ENCODE data around the gene SEMA4D.
A peak's percentile ranks its signal among the peaks of the same experiment; 100 is the strongest.
"Not testable (repeated sequence)": the region's sequence is repeated elsewhere in the genome, so short reads cannot be mapped to it uniquely, and the experiment has no call there.

Gene SEMA4D

GRCh38 chr9:89380437-89381307 lies 117.2 kb downstream of the SEMA4D start:
- DNase-seq, result no peak

GRCh38 chr9:89379508-89380115 lies 118.3 kb downstream of the SEMA4D start:
- DNase-seq, result no peak

- no peak for DNase-seq
Observed at GRCh38 chr9:89379031-89379430, 118.9 kb downstream of the SEMA4D start.

GRCh38 chr9:89378541-89378940 lies 119.4 kb downstream of the SEMA4D start:
- DNase-seq, result no peak

- DNase-seq, result no peak
Observed at GRCh38 chr9:89377411-89377810, 120.5 kb downstream of the SEMA4D start.

- DNase-seq, result no peak
Observed at GRCh38 chr9:89376741-89377351, 121.1 kb downstream of the SEMA4D start.

- DNase-seq, result no peak
Observed at GRCh38 chr9:89376286-89376685, 121.6 kb downstream of the SEMA4D start.

- DNase-seq, result no peak
Observed at GRCh38 chr9:89375191-89375760, 122.6 kb downstream of the SEMA4D start.

GRCh38 chr9:89374176-89374575 lies 123.7 kb downstream of the SEMA4D start:
- DNase-seq, result no peak

GRCh38 chr9:89372979-89373378 lies 124.9 kb downstream of the SEMA4D start:
- no peak for DNase-seq

- peak; percentile 72 for DNase-seq
Observed at GRCh38 chr9:89372230-89372816, 125.6 kb downstream of the SEMA4D start.

- not testable (repeated sequence) for DNase-seq
Observed at GRCh38 chr9:89371791-89372190, 126.1 kb downstream of the SEMA4D start.

- no peak for DNase-seq
Observed at GRCh38 chr9:89370593-89370992, 127.3 kb downstream of the SEMA4D start.

- no peak for DNase-seq
Observed at GRCh38 chr9:89368978-89369377, 128.9 kb downstream of the SEMA4D start.

GRCh38 chr9:89368550-89368949 lies 129.4 kb downstream of the SEMA4D start:
- no peak for DNase-seq

- DNase-seq, result no peak
Observed at GRCh38 chr9:89367726-89368437, 130.0 kb downstream of the SEMA4D start.

- DNase-seq, result no peak
Observed at GRCh38 chr9:89367281-89367680, 130.6 kb downstream of the SEMA4D start.

- DNase-seq, result no peak
Observed at GRCh38 chr9:89366711-89367110, 131.2 kb downstream of the SEMA4D start.

- DNase-seq, result no peak
Observed at GRCh38 chr9:89365532-89365912, 132.4 kb downstream of the SEMA4D start.

- DNase-seq, result no peak
Observed at GRCh38 chr9:89364666-89365531, 133.0 kb downstream of the SEMA4D start.

GRCh38 chr9:89363921-89364665 lies 133.8 kb downstream of the SEMA4D start:
- no peak for DNase-seq
